Trophoblast cell (in vitro differentiated cells and primary cell): Measurements from ENCODE around the gene MLKL.

ENCODE experiments used
- DNase-seq, 2 donors: peaks; one replicate each; pipeline ENCODE4 v3.0.0-alpha.2; 2016
- H2AFZ ChIP-seq: 2 replicates; pipeline ENCODE4 v1.6.1; 2013; ENCODE audit warnings: low read length, moderate library complexity, mild to moderate bottlenecking; ENCODE audit not compliant: insufficient read depth, poor library complexity
- H2AK5ac ChIP-seq: 2 replicates; pipeline ENCODE4 v1.6.1; 2013; ENCODE audit warnings: mild to moderate bottlenecking, low read length
- H2BK120ac ChIP-seq: 2 replicates; pipeline ENCODE4 v1.6.1; 2013; ENCODE audit warnings: low read length, mild to moderate bottlenecking, moderate library complexity; ENCODE audit not compliant: insufficient read depth, poor library complexity
- H2BK12ac ChIP-seq: 2 replicates; pipeline ENCODE4 v1.6.1; 2013; ENCODE audit warnings: mild to moderate bottlenecking, low read length, moderate library complexity
- H2BK5ac ChIP-seq: 2 replicates; pipeline ENCODE4 v1.6.1; 2013; ENCODE audit warnings: low read length, low read depth, moderate library complexity, mild to moderate bottlenecking; ENCODE audit not compliant: poor library complexity
- H3K14ac ChIP-seq: 2 replicates; pipeline ENCODE4 v1.6.1; 2013; ENCODE audit warnings: mild to moderate bottlenecking, low read length
- H3K18ac ChIP-seq: 2 replicates; pipeline ENCODE4 v1.6.1; 2013; ENCODE audit warnings: mild to moderate bottlenecking, low read length
- H3K23ac ChIP-seq: 2 replicates; pipeline ENCODE4 v1.6.1; 2013; ENCODE audit warnings: low read length
- H3K27ac ChIP-seq: 2 replicates; pipeline ENCODE4 v1.5.1; 2013; ENCODE audit warnings: low read depth, mild to moderate bottlenecking, inconsistent platforms, low read length, moderate library complexity
- H3K27me3 ChIP-seq: 2 replicates; pipeline ENCODE4 v1.6.1; 2013; ENCODE audit warnings: inconsistent platforms, mild to moderate bottlenecking, low read length, moderate library complexity; ENCODE audit not compliant: insufficient read depth
- H3K36me3 ChIP-seq, 2 experiments: 1 replicate in 1 of 2; 2 replicates in 1 of 2; pipeline ENCODE4 v1.6.1; 2013; ENCODE audit warnings: low read length in 2 of 2, mild to moderate bottlenecking in 2 of 2, moderate library complexity in 1 of 2; ENCODE audit not compliant: insufficient read depth in 2 of 2, control insufficient read depth in 1 of 2
- H3K4ac ChIP-seq: 2 replicates; pipeline ENCODE4 v1.6.1; 2013; ENCODE audit warnings: low read depth, mild to moderate bottlenecking, low read length, moderate library complexity
- H3K4me1 ChIP-seq, 2 experiments: 1 replicate in 1 of 2; 2 replicates in 1 of 2; pipeline ENCODE4 v1.6.1; 2013; ENCODE audit warnings: low read length in 2 of 2, mild to moderate bottlenecking in 2 of 2, moderate library complexity in 1 of 2; ENCODE audit not compliant: insufficient read depth in 2 of 2, control insufficient read depth in 1 of 2
- H3K4me2 ChIP-seq: 2 replicates; pipeline ENCODE4 v1.6.1; 2013; ENCODE audit warnings: inconsistent platforms, mild to moderate bottlenecking, low read length, moderate library complexity
- H3K4me3 ChIP-seq: 2 replicates; pipeline ENCODE4 v1.5.1; 2013; ENCODE audit warnings: mild to moderate bottlenecking, low read depth, low read length, inconsistent platforms
- H3K79me1 ChIP-seq: one replicate; pipeline ENCODE4 v1.6.1; 2013; ENCODE audit warnings: low read length
- H3K79me2 ChIP-seq: 2 replicates; pipeline ENCODE4 v1.6.1; 2013; ENCODE audit warnings: low read length, mild to moderate bottlenecking; ENCODE audit not compliant: control insufficient read depth, insufficient read depth, poor library complexity
- H3K9ac ChIP-seq: 2 replicates; pipeline ENCODE4 v1.6.1; 2013; ENCODE audit warnings: mild to moderate bottlenecking, low read length
- H3K9me3 ChIP-seq: 2 replicates; pipeline ENCODE4 v1.6.1; 2013; ENCODE audit warnings: low read depth, mild to moderate bottlenecking, control low read depth, inconsistent platforms, low read length; ENCODE audit not compliant: insufficient read depth
- H4K12ac ChIP-seq: 2 replicates; pipeline ENCODE4 v1.6.1; 2013; ENCODE audit warnings: low read depth, mild to moderate bottlenecking, low read length, moderate library complexity
- H4K8ac ChIP-seq: 2 replicates; pipeline ENCODE4 v1.6.1; 2013; ENCODE audit warnings: low read depth, mild to moderate bottlenecking, low read length, moderate library complexity
- H4K91ac ChIP-seq: one replicate; pipeline ENCODE4 v1.6.1; 2013; ENCODE audit warnings: low read depth, mild to moderate bottlenecking, low read length, moderate library complexity
- WGBS: extraction: QIAGEN DNeasy Blood & Tissue Kit; methylation state at CpG from one replicate; pipeline ENCODE4 v1.1.7; 2013; ENCODE audit warnings: missing lambda C conversion rate; ENCODE audit not compliant: insufficient read length, insufficient coverage; ENCODE audit errors: extremely low coverage; 5-methylcytosine and 5-hydroxymethylcytosine counted together

The MLKL gene

GRCh38 chr16:74622005-74622404 lies 78.7 kb downstream of the MLKL start:
- Histone ChIP-seq H3K4me1 (peaks cover 0 to 3% of the 10 kb centered on the region in 2 experiments), H3K36me3 (peaks cover 18 to 45% of the 10 kb centered on the region in 2 experiments), H3K79me2 (no peaks in the 10 kb centered on the region), H3K18ac (no peak overlapping the region), H3K9ac (no peak overlapping the region), H3K14ac (no peak overlapping the region), H2BK120ac (no peak overlapping the region), H2BK5ac (no peak overlapping the region), H4K8ac (no peak overlapping the region), H4K12ac (no peak overlapping the region), H3K79me1 (no peaks in the 10 kb centered on the region), H3K23ac (no peak overlapping the region), H3K27me3 (no peaks in the 10 kb centered on the region), H3K4ac (no peak overlapping the region), H3K4me2 (no peak overlapping the region), H3K27ac (no peak overlapping the region), H3K4me3 (no peak overlapping the region), H3K9me3 (no peaks in the 10 kb centered on the region), H2BK12ac (no peak overlapping the region), H2AFZ (no peak overlapping the region), H4K91ac (no peak overlapping the region), H2AK5ac (no peak overlapping the region)
- WGBS = no CpG with 5 or more reads among the region's 4 CpGs
- DNase-seq = no peak
